ENCODE results near the gene KCP.

DNA sequence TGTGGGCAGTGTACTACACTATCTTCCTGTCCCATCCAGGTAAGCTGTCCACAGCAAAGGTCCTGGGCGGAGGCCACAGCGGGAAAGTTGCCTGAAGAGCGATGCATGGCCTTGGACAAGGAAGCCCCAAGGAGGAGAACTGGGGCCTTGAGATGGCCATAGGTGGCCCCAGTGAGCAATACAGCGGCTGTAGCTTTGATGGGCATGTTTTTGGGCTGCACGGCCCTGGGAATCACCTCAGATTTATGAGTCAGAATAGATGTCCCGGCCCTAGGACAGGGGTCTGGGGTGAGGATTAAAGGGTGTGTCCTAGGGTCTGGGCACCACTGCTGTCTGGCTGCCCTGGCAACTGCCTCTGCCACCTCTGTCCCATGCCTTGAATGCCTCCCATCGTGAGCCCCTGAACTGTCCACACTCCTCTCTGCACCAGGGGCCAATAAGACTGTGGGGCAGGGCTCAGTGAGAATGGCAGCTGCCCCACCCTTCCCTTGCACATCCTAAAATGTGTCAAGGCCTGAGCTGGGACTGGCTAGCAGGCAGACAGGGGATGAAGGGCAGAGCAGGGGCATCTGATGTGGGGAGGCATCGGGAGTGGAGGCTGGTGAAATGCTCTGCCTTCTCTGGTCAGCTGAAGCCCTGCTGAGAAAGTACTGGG is 17.8 kb upstream of the KCP start:
- TF ChIP-seq, protein P1, sequence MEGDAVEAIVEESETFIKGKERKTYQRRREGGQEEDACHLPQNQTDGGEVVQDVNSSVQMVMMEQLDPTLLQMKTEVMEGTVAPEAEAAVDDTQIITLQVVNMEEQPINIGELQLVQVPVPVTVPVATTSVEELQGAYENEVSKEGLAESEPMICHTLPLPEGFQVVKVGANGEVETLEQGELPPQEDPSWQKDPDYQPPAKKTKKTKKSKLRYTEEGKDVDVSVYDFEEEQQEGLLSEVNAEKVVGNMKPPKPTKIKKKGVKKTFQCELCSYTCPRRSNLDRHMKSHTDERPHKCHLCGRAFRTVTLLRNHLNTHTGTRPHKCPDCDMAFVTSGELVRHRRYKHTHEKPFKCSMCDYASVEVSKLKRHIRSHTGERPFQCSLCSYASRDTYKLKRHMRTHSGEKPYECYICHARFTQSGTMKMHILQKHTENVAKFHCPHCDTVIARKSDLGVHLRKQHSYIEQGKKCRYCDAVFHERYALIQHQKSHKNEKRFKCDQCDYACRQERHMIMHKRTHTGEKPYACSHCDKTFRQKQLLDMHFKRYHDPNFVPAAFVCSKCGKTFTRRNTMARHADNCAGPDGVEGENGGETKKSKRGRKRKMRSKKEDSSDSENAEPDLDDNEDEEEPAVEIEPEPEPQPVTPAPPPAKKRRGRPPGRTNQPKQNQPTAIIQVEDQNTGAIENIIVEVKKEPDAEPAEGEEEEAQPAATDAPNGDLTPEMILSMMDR (IDR thresholded peaks at IDR 0.05): no peak
- TF ChIP-seq GABPA (IDR thresholded peaks at IDR 0.05; ENCODE audit: low read depth) (no peak), TCF12 (IDR thresholded peaks at IDR 0.05) (no peak), NFIC (IDR thresholded peaks at IDR 0.05; ENCODE audit: borderline replicate concordance) (no peak), CHD2 (IDR thresholded peaks at IDR 0.05; ENCODE audit: low read length, partially characterized antibody) (no peak)
- TF ChIP-seq, protein P2, sequence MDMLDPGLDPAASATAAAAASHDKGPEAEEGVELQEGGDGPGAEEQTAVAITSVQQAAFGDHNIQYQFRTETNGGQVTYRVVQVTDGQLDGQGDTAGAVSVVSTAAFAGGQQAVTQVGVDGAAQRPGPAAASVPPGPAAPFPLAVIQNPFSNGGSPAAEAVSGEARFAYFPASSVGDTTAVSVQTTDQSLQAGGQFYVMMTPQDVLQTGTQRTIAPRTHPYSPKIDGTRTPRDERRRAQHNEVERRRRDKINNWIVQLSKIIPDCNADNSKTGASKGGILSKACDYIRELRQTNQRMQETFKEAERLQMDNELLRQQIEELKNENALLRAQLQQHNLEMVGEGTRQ (IDR thresholded peaks at IDR 0.05; ENCODE audit: borderline replicate concordance, low read depth, low read length): no peak

Data from SK-N-SH (cell line).